A673 (cell line): ENCODE results near the gene CHSY3.

ENCODE experiments used
- CTCF ChIP-seq: fragments of 300-800, 200-600 bp; sonication (generic); conservative IDR thresholded peaks from 2 replicates; pipeline ENCODE4 v1.5.1; 2017; ENCODE audit warnings: low read depth, mild to moderate bottlenecking, antibody characterized with exemption, low read length, moderate library complexity, mixed read lengths
- EZH2 ChIP-seq: fragments of 200-600 bp; sonication (generic); IDR thresholded peaks from 2 replicates; pipeline ENCODE4 v1.6.1; 2017; ENCODE audit warnings: borderline replicate concordance, low read depth, mild to moderate bottlenecking, mixed read lengths, antibody characterized with exemption, low read length; ENCODE audit not compliant: poor library complexity, severe bottlenecking

GRCh38 chr5:130000460-130000859 lies 96.2 kb downstream of the CHSY3 start:
- no peak for TF ChIP-seq CTCF
- no peak for TF ChIP-seq EZH2
